ENCODE results near the gene BRF1. TPM values are rescaled to one million over a fixed set of nuclear protein-coding genes. Genes with fewer than 3 reads are reported as not detected.

Gene BRF1
- total RNA-seq, 1 experiment from 2014 or later, result 41.2 TPM

GRCh38 chr14:105203701-105204100, 97.1 kb downstream of the BRF1 start:
- no TSS peak for BruUV-seq (replicated peaks)
- Histone ChIP-seq H3K4me2 (ENCODE audit: low read length) (no peak overlapping the region), H3K4me3 (replicated peaks in 1 of 2; ENCODE audit: low read depth in 1 of 2, low read length in 2 of 2) (no peak overlapping the region), H3K9ac (ENCODE audit: low read length) (no peak overlapping the region), H4K20me1 (ENCODE audit: insufficient read depth) (no peaks in the 10 kb centered on the region), H3K27me3 (ENCODE audit: insufficient read depth, low read length) (no peaks in the 10 kb centered on the region), H3K9me2 (ENCODE audit: insufficient read depth) (no peaks in the 10 kb centered on the region), H2AFZ (ENCODE audit: low read depth, low read length, poor library complexity, severe bottlenecking) (no peak overlapping the region), H3K4me1 (ENCODE audit: control insufficient read depth in 1 of 2, insufficient read depth in 2 of 2, low read length in 2 of 2) (peaks cover 23 to 32% of the 10 kb centered on the region in 2 experiments; a peak in 3 of 4 replicates), H3K36me3 (ENCODE audit: control insufficient read depth in 1 of 2, insufficient read depth in 2 of 2, low read length in 2 of 2) (no peaks in the 10 kb centered on the region), H3K9me3 (ENCODE audit: control insufficient read depth in 1 of 2, insufficient read depth in 1 of 2, low read depth in 1 of 2, low read length in 2 of 2) (no peaks in the 10 kb centered on the region), H3K27ac (ENCODE audit: low read depth, low read length) (no peak overlapping the region), H3K79me2 (ENCODE audit: insufficient read depth, low read length) (no peaks in the 10 kb centered on the region)
- intact Hi-C loops (cut with micrococcal nuclease), result loop anchor here (1.0 kb wide), 1 partner anchor 149 kb away; no protein-coding TSS in a partner anchor
- TF ChIP-seq SIN3A (IDR thresholded peaks at IDR 0.05; ENCODE audit: low read depth) (no peak), ZNF274 (IDR thresholded peaks at IDR 0.05; ENCODE audit: low read depth, low read length) (no peak), POLR2AphosphoS5 (IDR thresholded peaks at IDR 0.05; ENCODE audit: low read depth, low read length) (no peak), CBX3 (IDR thresholded peaks at IDR 0.05; ENCODE audit: low read depth) (no peak), ZBTB33 (IDR thresholded peaks at IDR 0.05; ENCODE audit: extremely low read depth, insufficient replicate concordance, low read length) (no peak), EGR1 (IDR thresholded peaks at IDR 0.05; ENCODE audit: low read depth) (no peak), SRF (IDR thresholded peaks at IDR 0.05; ENCODE audit: low read depth) (no peak), ZFX (IDR thresholded peaks at IDR 0.05) (no peak), SP1 (IDR thresholded peaks at IDR 0.05; ENCODE audit: low read depth) (no peak), JUND (IDR thresholded peaks at IDR 0.05) (no peak), CEBPB (IDR thresholded peaks at IDR 0.05; ENCODE audit: low read depth) (no peak)
- DNase-seq (ENCODE audit: low read depth, low spot score), result no peak
- CTCF ChIA-PET, result interaction anchor here (1.2 to 1.9 kb wide), 4 partner anchors 64 to 148 kb away, joined by 3 to 10 read pairs (median 3); no protein-coding TSS in a partner anchor
- ATAC-seq, result no peak
- RAD21 ChIA-PET (ENCODE audit: low non-redundant PET in 1 of 2, low total read pairs in 2 of 2, uncharacterized antibody in 2 of 2, unreplicated experiment in 2 of 2), result no interaction called here
- POLR2A ChIA-PET, result no interaction called here

Data from HCT116 (cell line).